Urinary bladder (tissue), 4 donors: ENCODE data around the gene CAPN12. TPM values are rescaled to one million over a fixed set of nuclear protein-coding genes. Genes with fewer than 3 reads are reported as not detected.

Source experiments
- DNase-seq: peaks from one replicate; pipeline ENCODE4 v3.0.0-alpha.2; 2015; ENCODE audit errors: extremely low spot score
- H3K27ac ChIP-seq: one replicate; pipeline ENCODE4 v1.5.1; 2013; ENCODE audit warnings: low read depth, mild to moderate bottlenecking, moderate library complexity
- H3K36me3 ChIP-seq: one replicate; pipeline ENCODE4 v1.6.1; 2013; ENCODE audit warnings: mild to moderate bottlenecking, moderate library complexity; ENCODE audit not compliant: insufficient read depth
- H3K4me1 ChIP-seq: one replicate; pipeline ENCODE4 v1.6.1; 2013; ENCODE audit warnings: mild to moderate bottlenecking, moderate library complexity; ENCODE audit not compliant: insufficient read depth
- H3K4me3 ChIP-seq: one replicate; pipeline ENCODE4 v1.5.1; 2013; ENCODE audit warnings: low read depth, low read length
- WGBS: extraction: QIAGEN DNeasy Blood & Tissue Kit; methylation state at CpG from one replicate; pipeline ENCODE4 v1.1.7; 2013; 5-methylcytosine and 5-hydroxymethylcytosine counted together
- polyA plus RNA-seq: library from polyadenylated mRNA; stranded (reverse); fragments of 200-250 nt; gene quantifications from one replicate; pipeline ENCODE4 v1.2.3, GENCODE V29; 2013
- total RNA-seq: library from RNA; depleted of rRNA; stranded (reverse); fragments of >200 nt; gene quantifications from one replicate; pipeline ENCODE4 v1.2.3, GENCODE V29; 2014
- donor health status: healthy with polysubstance abuse.
- donor health status: healthy.

Gene CAPN12
- total and polyA plus RNA-seq, 2 donors = 1.4 to 3.2 TPM

- H3K36me3 ChIP-seq = no peaks in the 10 kb centered on the region
- peaks cover 3% of the 10 kb centered on the region for H3K4me1 ChIP-seq
- no peak overlapping the region for H3K4me3 ChIP-seq
Measured at GRCh38 chr19:38682872-38683392, 61.3 kb downstream of the CAPN12 start.

DNA sequence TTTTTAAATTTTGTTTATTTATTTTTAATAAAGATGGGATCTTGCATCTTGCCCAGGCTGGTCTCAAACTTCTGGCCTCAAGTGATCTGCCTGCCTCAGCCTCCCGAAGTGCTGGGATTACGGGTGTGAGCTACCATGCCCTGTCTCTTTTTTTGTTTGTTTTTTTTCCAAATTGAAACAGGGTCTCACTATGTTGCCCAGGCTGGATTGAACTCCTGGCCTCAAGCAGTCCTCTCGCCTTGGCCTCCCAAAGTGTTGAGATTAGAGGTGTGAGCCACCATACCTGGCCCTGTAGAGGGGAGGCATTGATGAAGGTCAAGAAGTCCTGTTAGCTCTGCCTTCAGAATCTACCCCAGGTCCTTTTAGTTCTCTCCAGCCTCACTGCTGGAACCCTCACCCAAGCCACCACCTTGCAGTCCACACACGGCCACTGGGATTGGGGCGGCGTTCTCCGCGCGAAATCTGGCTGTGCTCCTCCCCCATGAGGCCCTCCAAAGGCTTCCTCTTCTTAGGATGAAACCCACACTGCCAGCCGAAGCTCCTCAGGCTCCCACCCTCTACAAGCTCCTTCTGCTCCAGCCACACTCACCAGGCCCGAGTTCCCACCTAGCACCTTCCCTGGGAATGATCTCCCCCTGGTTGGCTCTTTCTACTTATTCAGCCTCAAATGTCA, 61.9 kb downstream of the CAPN12 start:
- no peak for DNase-seq
- WGBS = 91% methylated on average over 11 of the region's 11 CpGs
- Histone ChIP-seq H3K36me3 (no peaks in the 10 kb centered on the region), H3K27ac (peak overlapping the region; percentile 80), H3K4me3 (no peak overlapping the region), H3K4me1 (peaks cover 3% of the 10 kb centered on the region)

More at GRCh38 chr19:38682872-38683392, 61.3 kb downstream of the CAPN12 start:
- 82% methylated on average over 7 of the region's 7 CpGs for WGBS
- H3K27ac ChIP-seq = peak overlapping the region; percentile 80
- DNase-seq = no peak

Other genes with a start within 250 kb of the CAPN12 start
- 2.2 TPM for gene MAP4K1, start 126.5 kb downstream of the CAPN12 start, total RNA-seq
- 1.9 TPM for gene MAP4K1, start 126.5 kb downstream of the CAPN12 start, polyA plus RNA-seq
- gene EIF3K, start 125.3 kb downstream of the CAPN12 start, total RNA-seq = 92.4 TPM
- gene EIF3K, start 125.3 kb downstream of the CAPN12 start, polyA plus RNA-seq = 373 TPM
- 140 TPM for gene ACTN4, start 96.8 kb downstream of the CAPN12 start, total RNA-seq
- 304 TPM for gene ACTN4, start 96.8 kb downstream of the CAPN12 start, polyA plus RNA-seq
- gene LGALS7, start 29.0 kb upstream of the CAPN12 start, total RNA-seq = not detected
- 1.4 TPM for gene LGALS7, start 29.0 kb upstream of the CAPN12 start, polyA plus RNA-seq
- gene LGALS7B, start 44.7 kb upstream of the CAPN12 start, total RNA-seq = 1.2 TPM
- not detected for gene LGALS7B, start 44.7 kb upstream of the CAPN12 start, polyA plus RNA-seq
- 1.7 TPM for gene LGALS4, start 68.5 kb upstream of the CAPN12 start, total RNA-seq
- gene LGALS4, start 68.5 kb upstream of the CAPN12 start, polyA plus RNA-seq = 2.2 TPM
- gene ECH1, start 87.3 kb upstream of the CAPN12 start, total RNA-seq = 27.2 TPM
- gene ECH1, start 87.3 kb upstream of the CAPN12 start, polyA plus RNA-seq = 267 TPM
- 193 TPM for gene HNRNPL, start 105.5 kb upstream of the CAPN12 start, total RNA-seq
- 184 TPM for gene HNRNPL, start 105.5 kb upstream of the CAPN12 start, polyA plus RNA-seq
- gene RINL, start 133.8 kb upstream of the CAPN12 start, total RNA-seq = 3.3 TPM
- 6.7 TPM for gene RINL, start 133.8 kb upstream of the CAPN12 start, polyA plus RNA-seq
- gene SIRT2, start 155.1 kb upstream of the CAPN12 start, total RNA-seq = 39.8 TPM
- gene SIRT2, start 155.1 kb upstream of the CAPN12 start, polyA plus RNA-seq = 67.6 TPM
- gene NFKBIB, start 155.5 kb upstream of the CAPN12 start, total RNA-seq = 3.4 TPM
- 39.1 TPM for gene NFKBIB, start 155.5 kb upstream of the CAPN12 start, polyA plus RNA-seq
- gene CCER2, start 167.7 kb upstream of the CAPN12 start, total RNA-seq = not detected
- gene CCER2, start 167.7 kb upstream of the CAPN12 start, polyA plus RNA-seq = 0.48 TPM
- gene SARS2, start 186.3 kb upstream of the CAPN12 start, total RNA-seq = 7.1 TPM
- gene SARS2, start 186.3 kb upstream of the CAPN12 start, polyA plus RNA-seq = 19.3 TPM
- 14.7 TPM for gene MRPS12, start 186.5 kb upstream of the CAPN12 start, total RNA-seq
- gene MRPS12, start 186.5 kb upstream of the CAPN12 start, polyA plus RNA-seq = 42.5 TPM
- 19.6 TPM for gene FBXO17, start 231.3 kb upstream of the CAPN12 start, total RNA-seq
- gene FBXO17, start 231.3 kb upstream of the CAPN12 start, polyA plus RNA-seq = 34.7 TPM